Measurements from ENCODE around the gene MAGI1.
"Not testable (repeated sequence)": the region's sequence is repeated elsewhere in the genome, so short reads cannot be mapped to it uniquely, and the experiment has no call there.

MAGI1 gene

GRCh38 chr3:65549626-65549959 is 489.1 kb downstream of the MAGI1 start:
- no peak overlapping the region for H2AFZ ChIP-seq (ENCODE audit: low read depth, low read length, severe bottlenecking)
- TF ChIP-seq EZH2phosphoT487 (conservative IDR thresholded peaks at IDR 0.05; ENCODE audit: low read length) (no peak), CTCF (IDR thresholded peaks at IDR 0.05; ENCODE audit: insufficient read depth, low read length, poor library complexity, severe bottlenecking) (no peak)
- no peaks in the 10 kb centered on the region for H4K20me1 ChIP-seq (ENCODE audit: low read depth, low read length)
- no peaks in the 10 kb centered on the region for H3F3A ChIP-seq (ENCODE audit: insufficient read depth)
- H3K27me3 ChIP-seq (ENCODE audit: low read length), result no peaks in the 10 kb centered on the region
- H3K4me3 ChIP-seq (ENCODE audit: insufficient read depth, low read length, poor library complexity, severe bottlenecking), result no peak overlapping the region
- H3K36me3 ChIP-seq (ENCODE audit: low read length), result no peaks in the 10 kb centered on the region
- no peaks in the 10 kb centered on the region for H3K9me2 ChIP-seq (replicated peaks; ENCODE audit: insufficient read depth, low read length)
- no peak overlapping the region for H3K27ac ChIP-seq (ENCODE audit: low read depth, low read length)
- H3K79me2 ChIP-seq (ENCODE audit: insufficient read depth, low read length), result no peaks in the 10 kb centered on the region
- no peak overlapping the region for H3K9ac ChIP-seq (ENCODE audit: low read length)
- H3K4me2 ChIP-seq (ENCODE audit: low read depth, low read length, poor library complexity, severe bottlenecking), result no peak overlapping the region
- H3K9me3 ChIP-seq (ENCODE audit: insufficient read depth, low read length), result no peaks in the 10 kb centered on the region

- Histone ChIP-seq H3K9ac (ENCODE audit: low read length) (no peak overlapping the region), H4K20me1 (ENCODE audit: low read depth, low read length) (no peaks in the 10 kb centered on the region), H3K9me2 (replicated peaks; ENCODE audit: insufficient read depth, low read length) (no peaks in the 10 kb centered on the region), H3K27ac (ENCODE audit: low read depth, low read length) (no peak overlapping the region), H3K4me3 (ENCODE audit: insufficient read depth, low read length, poor library complexity, severe bottlenecking) (no peak overlapping the region), H2AFZ (ENCODE audit: low read depth, low read length, severe bottlenecking) (no peak overlapping the region), H3K36me3 (ENCODE audit: low read length) (no peaks in the 10 kb centered on the region), H3K27me3 (ENCODE audit: low read length) (no peaks in the 10 kb centered on the region), H3F3A (ENCODE audit: insufficient read depth) (no peaks in the 10 kb centered on the region), H3K4me2 (ENCODE audit: low read depth, low read length, poor library complexity, severe bottlenecking) (no peak overlapping the region), H3K79me2 (ENCODE audit: insufficient read depth, low read length) (no peaks in the 10 kb centered on the region), H3K9me3 (ENCODE audit: insufficient read depth, low read length) (no peaks in the 10 kb centered on the region)
- TF ChIP-seq CTCF (IDR thresholded peaks at IDR 0.05; ENCODE audit: insufficient read depth, low read length, poor library complexity, severe bottlenecking) (no peak), EZH2phosphoT487 (conservative IDR thresholded peaks at IDR 0.05; ENCODE audit: low read length) (no peak)
Measured at GRCh38 chr3:65548848-65549625, 489.7 kb downstream of the MAGI1 start.

GRCh38 chr3:65545429-65545828 is 493.3 kb downstream of the MAGI1 start:
- Histone ChIP-seq H3F3A (ENCODE audit: insufficient read depth) (no peaks in the 10 kb centered on the region), H3K79me2 (ENCODE audit: insufficient read depth, low read length) (no peaks in the 10 kb centered on the region), H3K4me2 (ENCODE audit: low read depth, low read length, poor library complexity, severe bottlenecking) (no peak overlapping the region)

GRCh38 chr3:65543391-65543790 is 495.3 kb downstream of the MAGI1 start:
- H4K20me1 ChIP-seq (ENCODE audit: low read depth, low read length); H3K4me2 ChIP-seq (ENCODE audit: low read depth, low read length, poor library complexity, severe bottlenecking); H3K9me3 ChIP-seq (ENCODE audit: insufficient read depth, low read length); H3K79me2 ChIP-seq (ENCODE audit: insufficient read depth, low read length); H3K4me3 ChIP-seq (ENCODE audit: insufficient read depth, low read length, poor library complexity, severe bottlenecking); H3K9ac ChIP-seq (ENCODE audit: low read length); H3K36me3 ChIP-seq (ENCODE audit: low read length); H3K27me3 ChIP-seq (ENCODE audit: low read length); H3F3A ChIP-seq (ENCODE audit: insufficient read depth); H3K27ac ChIP-seq (ENCODE audit: low read depth, low read length); H2AFZ ChIP-seq (ENCODE audit: low read depth, low read length, severe bottlenecking); H3K9me2 ChIP-seq (replicated peaks; ENCODE audit: insufficient read depth, low read length): not testable (repeated sequence)

More at GRCh38 chr3:65545429-65545828, 493.3 kb downstream of the MAGI1 start:
- Histone ChIP-seq H3K4me3 (ENCODE audit: insufficient read depth, low read length, poor library complexity, severe bottlenecking) (no peak overlapping the region), H3K9me2 (replicated peaks; ENCODE audit: insufficient read depth, low read length) (no peaks in the 10 kb centered on the region), H3K9ac (ENCODE audit: low read length) (no peak overlapping the region), H4K20me1 (ENCODE audit: low read depth, low read length) (no peaks in the 10 kb centered on the region), H3K36me3 (ENCODE audit: low read length) (no peaks in the 10 kb centered on the region), H2AFZ (ENCODE audit: low read depth, low read length, severe bottlenecking) (no peak overlapping the region), H3K27me3 (ENCODE audit: low read length) (no peaks in the 10 kb centered on the region), H3K27ac (ENCODE audit: low read depth, low read length) (no peak overlapping the region), H3K9me3 (ENCODE audit: insufficient read depth, low read length) (no peaks in the 10 kb centered on the region)
- TF ChIP-seq EZH2phosphoT487 (conservative IDR thresholded peaks at IDR 0.05; ENCODE audit: low read length) (no peak), CTCF (IDR thresholded peaks at IDR 0.05; ENCODE audit: insufficient read depth, low read length, poor library complexity, severe bottlenecking) (no peak)
